Measurements from ENCODE around the gene BLOC1S2.
A peak's percentile ranks its signal among the peaks of the same experiment; 100 is the strongest.
"Not testable (repeated sequence)": the region's sequence is repeated elsewhere in the genome, so short reads cannot be mapped to it uniquely, and the experiment has no call there.

Gene BLOC1S2

DNA sequence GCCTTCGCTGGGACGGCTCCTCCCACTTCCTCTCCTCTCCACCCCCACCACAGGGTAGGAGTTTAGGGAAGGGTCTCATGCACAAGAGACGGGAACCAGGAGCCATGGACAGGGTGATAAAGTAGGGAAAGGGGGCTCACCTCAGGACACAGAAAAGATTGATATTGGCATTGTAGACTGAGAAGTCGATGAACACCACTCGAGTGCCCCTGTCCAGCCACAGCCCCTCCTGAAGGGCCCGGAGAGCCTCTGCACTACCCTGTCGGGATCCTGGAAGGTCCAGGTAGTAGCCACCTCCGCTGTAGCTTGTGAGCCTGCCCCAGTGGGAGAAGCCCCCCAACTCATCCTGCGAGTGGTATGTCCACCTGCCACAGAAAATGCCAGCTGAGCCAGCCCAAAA, 10.8 kb upstream of the BLOC1S2 start:
- no peak overlapping the region for H3K4me3 ChIP-seq (ENCODE audit: low read length)
- no peak for DNase-seq (ENCODE audit: low read depth, low spot score)

GRCh38 chr10:100293066-100293465, 6.6 kb upstream of the BLOC1S2 start:
- no peak for DNase-seq (ENCODE audit: low read depth, low spot score)
- H3K4me3 ChIP-seq (ENCODE audit: low read length) = no peak overlapping the region

DNA sequence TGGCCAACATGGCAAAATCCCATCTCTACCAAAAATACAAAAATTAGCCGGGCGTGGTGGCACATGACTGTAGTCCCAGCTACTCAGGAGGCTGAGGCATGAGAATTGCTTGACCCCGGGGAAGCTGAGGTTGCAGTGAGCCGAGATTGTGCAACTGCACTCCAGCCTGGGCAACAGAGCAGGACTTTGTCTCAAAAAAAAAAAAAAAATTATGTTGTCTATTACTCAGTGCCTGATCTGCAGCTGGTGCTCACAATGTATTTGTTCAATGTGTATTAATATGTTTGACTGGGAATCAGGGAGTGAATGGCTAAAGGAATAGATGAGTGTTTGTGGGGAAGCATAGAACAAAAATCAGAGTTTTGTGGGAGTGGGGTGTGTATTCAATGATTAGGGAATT, 5.8 kb upstream of the BLOC1S2 start:
- DNase-seq (ENCODE audit: low read depth, low spot score); H3K4me3 ChIP-seq (ENCODE audit: low read length): not testable (repeated sequence)

DNA sequence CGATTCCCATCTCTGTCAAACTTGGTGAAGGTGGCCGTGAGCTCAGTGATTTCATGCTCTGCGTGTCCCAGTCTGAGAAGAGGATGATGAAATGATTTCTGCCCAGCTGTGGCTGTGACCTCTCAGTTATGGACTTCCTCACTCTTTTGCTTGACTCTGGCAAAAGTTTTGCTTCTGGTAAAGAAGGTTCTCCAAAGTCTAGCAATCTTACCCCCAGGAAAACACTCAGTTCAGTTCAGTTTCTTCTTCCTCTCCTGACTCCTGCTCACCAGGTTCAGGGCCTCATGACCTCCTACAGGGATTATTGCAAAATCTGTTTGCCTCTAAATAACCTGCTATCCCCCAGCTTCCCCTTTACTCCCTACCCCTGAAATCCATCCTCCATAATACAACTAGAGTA, 4.9 kb upstream of the BLOC1S2 start:
- no peak for DNase-seq (ENCODE audit: low read depth, low spot score)
- no peak overlapping the region for H3K4me3 ChIP-seq (ENCODE audit: low read length)

GRCh38 chr10:100289641-100290040, 3.2 kb upstream of the BLOC1S2 start:
- no peak for DNase-seq (ENCODE audit: low read depth, low spot score)

GRCh38 chr10:100288196-100288595, 1.7 kb upstream of the BLOC1S2 start:
- no peak for DNase-seq (ENCODE audit: low read depth, low spot score)
- H3K4me3 ChIP-seq (ENCODE audit: low read length) = no peak overlapping the region

More at GRCh38 chr10:100289641-100290040, 3.2 kb upstream of the BLOC1S2 start:
- no peak overlapping the region for H3K4me3 ChIP-seq (ENCODE audit: low read length)

DNA sequence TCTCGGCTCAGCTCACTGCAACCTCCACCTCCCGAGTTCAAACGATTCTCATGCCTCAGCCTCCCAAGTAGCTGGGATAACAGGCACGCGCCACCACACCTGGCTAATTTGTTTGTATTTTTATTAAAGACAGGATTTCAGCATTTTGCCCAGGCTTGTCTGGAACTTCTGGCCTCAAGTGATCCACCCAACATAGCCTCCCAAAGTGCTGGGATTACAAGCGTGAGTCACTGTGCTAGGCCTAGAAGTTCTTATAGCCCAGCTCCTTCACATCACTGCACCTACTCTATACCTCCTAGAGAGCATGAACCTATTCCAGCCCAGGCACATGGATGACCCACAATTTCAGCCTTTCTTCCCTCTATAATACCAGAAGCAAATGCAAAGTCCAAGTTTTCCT, 1.3 kb upstream of the BLOC1S2 start:
- DNase-seq (ENCODE audit: low read depth, low spot score) = no peak
- no peak overlapping the region for H3K4me3 ChIP-seq (ENCODE audit: low read length)

DNA sequence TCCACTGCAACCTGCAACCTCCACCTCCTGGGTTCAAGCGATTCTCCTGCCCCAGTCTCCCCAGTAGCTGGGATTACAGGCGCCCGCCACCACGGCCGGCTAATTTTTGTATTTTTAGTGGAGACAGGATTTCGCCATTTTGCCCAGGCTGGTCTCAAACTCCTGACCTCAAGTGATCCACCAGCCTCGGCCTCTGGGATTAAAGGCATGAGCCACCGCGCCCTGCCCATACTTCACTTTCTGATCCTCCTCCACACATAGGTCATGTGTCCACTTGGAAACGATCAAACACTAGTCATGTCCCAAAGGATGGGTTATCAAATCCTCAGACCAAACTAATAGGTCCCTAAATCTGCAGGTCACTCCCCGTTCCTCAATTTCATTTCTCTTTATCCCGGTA, 1.2 kb downstream of the BLOC1S2 start:
- peak overlapping the region; percentile 99 for H3K4me3 ChIP-seq (ENCODE audit: low read length)
- not testable (repeated sequence) for DNase-seq (ENCODE audit: low read depth, low spot score)

DNA sequence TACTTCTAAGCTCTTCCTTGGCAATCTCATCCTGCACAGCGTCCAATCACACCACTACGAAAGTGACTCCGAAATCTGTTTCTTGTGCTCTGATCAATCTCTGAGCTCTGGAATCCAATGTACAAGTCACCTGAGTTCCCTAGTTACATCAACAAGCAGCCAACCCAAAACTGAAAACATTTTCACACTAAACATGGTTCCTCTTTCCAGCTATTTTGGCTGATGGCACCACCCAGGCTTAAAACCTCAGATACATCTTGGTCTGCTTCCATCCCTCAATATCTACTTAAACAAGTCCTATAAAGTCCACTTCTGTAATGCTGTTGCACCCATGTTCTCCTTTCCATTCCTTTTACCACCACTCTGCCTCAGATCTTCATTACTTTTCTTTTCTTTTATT, 3.6 kb downstream of the BLOC1S2 start:
- DNase-seq (ENCODE audit: low read depth, low spot score) = no peak
- no peak overlapping the region for H3K4me3 ChIP-seq (ENCODE audit: low read length)

DNA sequence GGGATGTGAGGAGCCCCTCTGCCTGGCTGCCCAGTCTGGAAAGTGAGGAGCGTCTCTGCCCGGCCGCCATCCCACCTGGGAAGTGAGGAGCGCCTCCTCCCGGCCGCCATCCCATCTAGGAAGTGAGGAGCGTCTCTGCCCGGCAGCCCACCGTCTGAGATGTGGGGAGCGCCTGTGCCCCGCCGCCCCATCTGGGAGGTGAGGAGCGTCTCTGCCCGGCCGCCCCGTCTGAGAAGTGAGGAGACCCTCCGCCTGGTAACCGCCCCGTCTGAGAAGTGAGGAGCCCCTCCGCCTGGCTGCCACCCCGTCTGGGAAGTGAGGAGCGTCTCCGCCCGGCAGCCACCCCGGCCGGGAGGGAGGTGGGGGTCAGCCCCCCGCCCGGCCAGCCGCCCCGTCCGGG, 9.5 kb downstream of the BLOC1S2 start:
- not testable (repeated sequence) for DNase-seq (ENCODE audit: low read depth, low spot score); H3K4me3 ChIP-seq (ENCODE audit: low read length)

- DNase-seq (ENCODE audit: low read depth, low spot score) = peak; percentile 70
- peak within 1 kb of the TSS; percentile 100 for H3K4me3 ChIP-seq (ENCODE audit: low read length)
These were observed 19.0 kb downstream of the BLOC1S2 start, which contains the start of gene CWF19L1 for GRCh38 chr10:100267239-100268104. Gene CWF19L1 (minus strand): TSS chr10:100267638. CDS start chr10:100267593, 45 bp downstream.

DNA sequence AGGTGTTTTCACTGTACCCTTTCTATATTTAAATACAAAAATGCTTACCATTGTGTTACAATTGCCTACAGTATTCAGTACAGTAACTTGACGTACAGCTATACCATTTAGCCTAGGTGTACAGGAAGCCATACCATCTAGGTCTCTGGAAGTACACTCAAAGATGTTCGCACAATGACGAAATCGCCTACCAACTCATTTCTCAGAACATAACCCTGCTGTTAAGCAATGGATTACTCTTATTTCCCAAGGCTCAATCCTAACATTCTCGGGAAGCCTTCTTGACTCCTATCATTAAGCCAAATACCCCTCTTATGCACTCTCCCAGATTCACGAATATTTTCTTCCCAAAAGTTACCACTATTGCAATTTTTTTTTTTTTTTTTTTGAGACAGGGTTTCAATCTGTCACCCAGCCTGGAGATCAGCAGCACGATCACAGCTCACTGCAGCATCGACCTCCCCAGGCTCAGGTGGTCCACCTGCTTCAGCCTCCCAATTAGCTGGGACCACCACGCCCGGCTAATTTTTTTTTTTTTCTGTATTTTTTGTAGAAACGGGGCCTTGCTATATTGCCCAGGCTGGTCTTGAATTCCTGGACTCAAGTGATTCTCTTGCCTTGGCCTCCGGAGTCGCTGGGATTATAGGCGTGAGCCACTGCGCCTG, 20.5 kb downstream of the BLOC1S2 start:
- H3K4me3 ChIP-seq (ENCODE audit: low read length) = peak overlapping the region; percentile 100
- no peak for DNase-seq (ENCODE audit: low read depth, low spot score)

- no peak overlapping the region for H3K4me3 ChIP-seq (ENCODE audit: low read length)
- no peak for DNase-seq (ENCODE audit: low read depth, low spot score)
These were observed 32.3 kb downstream of the BLOC1S2 start for GRCh38 chr10:100254191-100254590.

DNA sequence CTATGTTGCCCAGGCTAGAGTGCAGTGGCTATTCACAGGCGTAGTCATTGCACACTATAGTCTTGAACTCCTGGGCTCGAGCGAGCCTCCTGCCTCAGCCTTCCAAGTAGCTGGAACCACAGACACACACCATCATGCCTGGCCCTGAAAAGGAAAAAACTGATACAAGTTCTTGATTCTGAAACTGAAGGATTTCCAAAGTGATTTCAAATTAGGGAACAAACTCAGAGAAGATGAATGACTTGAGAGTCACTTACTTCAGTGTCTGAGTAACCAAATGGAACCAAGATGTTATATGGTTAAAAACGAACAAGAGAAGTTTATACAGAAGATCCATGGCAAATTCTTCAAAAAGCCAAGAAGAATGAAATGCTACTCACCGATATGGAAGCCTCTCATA, 33.4 kb downstream of the BLOC1S2 start:
- H3K4me3 ChIP-seq (ENCODE audit: low read length) = no peak overlapping the region
- DNase-seq (ENCODE audit: low read depth, low spot score) = no peak

- no peak for DNase-seq (ENCODE audit: low read depth, low spot score)
- no peak overlapping the region for H3K4me3 ChIP-seq (ENCODE audit: low read length)
These were observed 37.7 kb downstream of the BLOC1S2 start for GRCh38 chr10:100248820-100249219.

DNA sequence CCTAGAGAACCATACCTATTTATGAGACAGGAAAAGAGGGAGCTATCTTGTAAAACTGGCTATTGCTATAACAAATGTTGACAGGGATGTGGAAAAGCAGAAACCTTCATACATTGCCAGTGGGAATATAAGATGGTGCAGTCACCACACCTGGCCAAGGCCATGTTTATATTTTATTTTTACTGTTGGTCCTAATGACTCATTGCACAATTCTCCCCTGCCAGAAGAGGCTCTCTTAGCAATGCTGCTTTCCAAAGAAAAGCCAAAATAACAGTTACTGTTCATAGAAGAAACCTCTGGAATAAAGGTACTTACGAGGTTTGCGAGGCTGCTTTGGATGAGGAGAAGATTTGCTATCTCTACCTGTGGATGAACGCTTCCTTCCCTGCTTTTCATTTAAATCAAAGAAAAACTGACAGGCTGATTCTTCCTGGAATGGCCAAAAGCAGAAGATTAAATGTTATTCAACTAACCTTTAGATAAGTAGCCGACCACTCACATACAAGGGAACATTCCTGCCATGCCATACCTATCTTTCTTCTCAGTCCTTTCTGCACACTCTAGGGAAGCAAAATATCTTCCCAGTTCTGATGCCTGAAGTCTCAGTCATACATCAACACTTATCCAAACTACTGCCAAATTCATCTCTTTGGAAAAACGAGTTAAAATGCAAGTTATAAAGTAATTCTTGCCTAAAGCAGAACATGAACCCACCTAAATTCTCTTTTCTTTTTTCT, 40.8 kb downstream of the BLOC1S2 start:
- no peak for DNase-seq (ENCODE audit: low read depth, low spot score)

GRCh38 chr10:100239851-100240250, 46.6 kb downstream of the BLOC1S2 start:
- DNase-seq (ENCODE audit: low read depth, low spot score) = no peak
- H3K4me3 ChIP-seq (ENCODE audit: low read length) = no peak overlapping the region

More for the DNA sequence above, 40.8 kb downstream of the BLOC1S2 start:
- H3K4me3 ChIP-seq (ENCODE audit: low read length) = no peak overlapping the region

DNA sequence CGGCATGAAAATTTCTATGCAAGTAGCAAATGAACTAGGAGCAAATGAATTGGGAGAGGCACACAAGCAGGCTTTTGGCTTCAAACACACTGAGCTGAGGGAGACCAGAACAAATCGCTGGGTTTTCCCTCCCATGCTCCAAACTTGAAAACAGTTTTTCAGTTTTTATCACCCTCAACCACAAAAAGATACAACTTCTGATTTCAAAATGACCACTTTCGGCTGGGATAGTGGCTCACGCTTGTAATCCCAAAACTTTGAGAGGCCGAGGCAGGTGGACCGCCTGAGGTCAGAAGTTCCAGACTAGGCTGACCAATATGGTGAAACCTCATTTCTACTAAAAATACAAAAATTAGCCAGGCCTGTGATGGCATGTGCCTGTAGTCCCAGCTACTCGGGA, 48.1 kb downstream of the BLOC1S2 start:
- DNase-seq (ENCODE audit: low read depth, low spot score) = no peak
- H3K4me3 ChIP-seq (ENCODE audit: low read length) = no peak overlapping the region

GRCh38 chr10:100232101-100232500, 54.4 kb downstream of the BLOC1S2 start:
- no peak overlapping the region for H3K4me3 ChIP-seq (ENCODE audit: low read length)
- DNase-seq (ENCODE audit: low read depth, low spot score) = no peak
